Fibroblast of pulmonary artery (primary cell): ENCODE results near the gene U2AF1L4.

Experiments used
- DNase-seq: peaks from one replicate; pipeline ENCODE4 v3.0.0-alpha.2; 2010; ENCODE audit warnings: low read depth
- H3K4me3 ChIP-seq: replicated peaks from 2 replicates; pipeline ENCODE4 v1.5.1; 2011; ENCODE audit warnings: low read depth, mild to moderate bottlenecking, control low read depth, low read length, moderate library complexity
- TF ChIP-seq, protein P1 (sequence below): IDR thresholded peaks from 2 replicates; pipeline ENCODE4 v1.5.1; 2011; ENCODE audit warnings: mild to moderate bottlenecking, control low read depth, low read length, inconsistent platforms; ENCODE audit errors: missing control alignments

U2AF1L4 gene

GRCh38 chr19:35702223-35703012 lies 42.8 kb downstream of the U2AF1L4 start:
- peak; percentile 98 for DNase-seq
- TF ChIP-seq, protein P1, sequence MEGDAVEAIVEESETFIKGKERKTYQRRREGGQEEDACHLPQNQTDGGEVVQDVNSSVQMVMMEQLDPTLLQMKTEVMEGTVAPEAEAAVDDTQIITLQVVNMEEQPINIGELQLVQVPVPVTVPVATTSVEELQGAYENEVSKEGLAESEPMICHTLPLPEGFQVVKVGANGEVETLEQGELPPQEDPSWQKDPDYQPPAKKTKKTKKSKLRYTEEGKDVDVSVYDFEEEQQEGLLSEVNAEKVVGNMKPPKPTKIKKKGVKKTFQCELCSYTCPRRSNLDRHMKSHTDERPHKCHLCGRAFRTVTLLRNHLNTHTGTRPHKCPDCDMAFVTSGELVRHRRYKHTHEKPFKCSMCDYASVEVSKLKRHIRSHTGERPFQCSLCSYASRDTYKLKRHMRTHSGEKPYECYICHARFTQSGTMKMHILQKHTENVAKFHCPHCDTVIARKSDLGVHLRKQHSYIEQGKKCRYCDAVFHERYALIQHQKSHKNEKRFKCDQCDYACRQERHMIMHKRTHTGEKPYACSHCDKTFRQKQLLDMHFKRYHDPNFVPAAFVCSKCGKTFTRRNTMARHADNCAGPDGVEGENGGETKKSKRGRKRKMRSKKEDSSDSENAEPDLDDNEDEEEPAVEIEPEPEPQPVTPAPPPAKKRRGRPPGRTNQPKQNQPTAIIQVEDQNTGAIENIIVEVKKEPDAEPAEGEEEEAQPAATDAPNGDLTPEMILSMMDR, result no peak
- peak overlapping the region; percentile 60 for H3K4me3 ChIP-seq

- DNase-seq, result no peak
- TF ChIP-seq, protein P1, result no peak
- no peak overlapping the region for H3K4me3 ChIP-seq
Measured at GRCh38 chr19:35696835-35697234, 48.4 kb downstream of the U2AF1L4 start.

GRCh38 chr19:35695895-35696422 lies 49.3 kb downstream of the U2AF1L4 start:
- no peak overlapping the region for H3K4me3 ChIP-seq
- TF ChIP-seq, protein P1, result no peak
- DNase-seq, result no peak

DNA sequence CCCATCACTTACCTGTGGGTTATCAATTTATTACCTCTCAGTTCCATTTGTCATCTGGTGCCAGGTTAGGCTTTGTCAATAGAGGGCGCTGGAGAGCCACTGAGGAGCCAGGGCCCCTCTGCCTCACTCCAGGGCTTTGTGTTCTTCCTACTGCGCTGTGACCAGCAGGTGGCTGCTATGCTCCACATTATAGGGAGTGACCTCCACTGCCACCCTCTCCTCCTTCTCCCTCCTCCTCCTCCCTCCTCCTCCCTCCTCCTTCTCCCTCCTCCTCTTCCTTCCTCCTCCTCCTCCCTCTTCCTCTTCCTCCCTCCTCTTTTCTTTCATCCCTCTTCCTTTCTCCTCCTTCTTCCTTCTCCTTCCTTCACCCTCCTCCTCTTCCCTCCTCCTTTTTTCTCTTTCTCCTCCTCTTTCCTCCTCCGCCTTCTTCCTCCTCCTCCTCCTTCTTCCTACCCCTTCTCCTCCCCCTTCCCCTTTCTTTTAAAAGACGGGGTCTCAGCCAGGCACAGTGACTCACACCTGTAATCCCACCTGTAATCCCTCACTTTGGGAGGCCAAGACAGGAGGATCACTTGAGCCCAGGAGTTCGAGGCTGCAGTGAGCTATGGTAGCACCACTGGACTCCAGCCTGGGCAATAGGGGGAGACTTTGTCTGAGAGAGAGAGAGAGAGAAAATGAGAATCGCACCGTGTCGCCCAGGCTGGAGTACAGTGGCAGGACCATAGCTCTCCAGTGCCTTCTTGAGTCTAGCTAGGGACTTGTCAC lies 51.2 kb downstream of the U2AF1L4 start:
- DNase-seq, result peak; percentile 87
- TF ChIP-seq, protein P1, result peak; percentile 99
- H3K4me3 ChIP-seq, result no peak overlapping the region

DNA sequence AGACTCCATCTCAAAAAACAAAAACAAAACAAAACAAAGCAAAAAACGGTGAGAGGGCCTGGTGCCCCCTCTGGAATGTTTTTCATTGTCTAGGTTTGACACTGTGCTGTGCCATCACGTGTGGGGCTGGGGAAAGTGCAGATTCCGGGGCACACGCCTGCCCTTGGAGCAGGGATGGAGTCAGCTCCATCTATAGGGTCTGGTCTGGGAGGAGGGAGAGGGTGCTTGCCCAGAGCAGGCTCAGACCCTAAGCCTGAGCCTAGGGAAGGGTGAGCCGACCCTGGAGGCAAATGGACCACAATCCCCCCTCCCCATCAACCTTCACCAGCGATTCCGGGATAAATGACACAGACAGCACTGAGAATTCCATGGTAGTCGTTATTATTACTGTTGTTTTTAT lies 51.8 kb downstream of the U2AF1L4 start:
- TF ChIP-seq, protein P1, result no peak
- DNase-seq, result no peak
- no peak overlapping the region for H3K4me3 ChIP-seq
